NCI-H774 (cell line): ENCODE data around the gene PRKCA.
"Not testable (repeated sequence)": the region's sequence is repeated elsewhere in the genome, so short reads cannot be mapped to it uniquely, and the experiment has no call there.

Source experiments
- DNase-seq: peaks from one replicate; lab custom pipeline; 2025; lab: John Stamatoyannopoulos, UW

The PRKCA gene

GRCh38 chr17:66441101-66441661 lies 138.8 kb downstream of the PRKCA start:
- no peak for DNase-seq

DNA sequence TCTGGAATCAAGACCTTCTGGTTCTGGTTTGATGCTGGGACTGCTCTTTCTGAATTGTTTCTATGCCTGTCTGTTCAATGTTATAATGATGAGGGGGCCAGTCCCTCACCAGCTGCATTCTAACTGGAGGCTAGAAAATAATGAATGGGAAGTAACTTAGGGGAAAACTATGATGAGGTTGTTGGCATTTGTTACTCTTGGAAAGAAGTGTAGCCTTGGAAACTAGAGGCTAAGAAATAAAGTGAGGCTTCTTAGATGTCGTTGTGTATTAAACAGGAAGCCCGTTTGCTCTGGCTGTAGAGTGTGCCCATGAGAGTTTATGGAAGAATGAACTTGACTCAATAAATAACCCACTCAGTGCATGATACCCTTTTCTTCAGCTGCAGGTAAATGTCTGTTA lies 140.8 kb downstream of the PRKCA start:
- DNase-seq = no peak

DNA sequence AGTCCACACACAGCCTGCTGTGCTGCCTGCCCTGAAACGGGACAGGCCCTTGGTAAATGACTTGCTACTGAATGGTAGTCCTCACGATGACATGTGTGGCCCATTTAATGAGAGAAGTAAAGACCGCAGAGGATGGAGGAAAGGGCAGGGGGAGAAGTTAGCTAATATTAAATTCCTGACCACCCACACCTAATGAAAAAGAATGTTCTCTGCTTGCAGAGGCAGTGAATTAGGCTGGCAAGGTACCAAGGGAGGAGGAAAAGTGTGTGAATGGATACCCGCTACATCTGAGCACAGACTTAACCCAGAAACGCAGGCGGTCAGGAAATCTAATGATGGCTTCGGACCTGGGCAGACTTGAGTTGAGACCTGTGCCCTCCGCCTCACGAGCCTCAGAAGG lies 141.2 kb downstream of the PRKCA start:
- no peak for DNase-seq

DNA sequence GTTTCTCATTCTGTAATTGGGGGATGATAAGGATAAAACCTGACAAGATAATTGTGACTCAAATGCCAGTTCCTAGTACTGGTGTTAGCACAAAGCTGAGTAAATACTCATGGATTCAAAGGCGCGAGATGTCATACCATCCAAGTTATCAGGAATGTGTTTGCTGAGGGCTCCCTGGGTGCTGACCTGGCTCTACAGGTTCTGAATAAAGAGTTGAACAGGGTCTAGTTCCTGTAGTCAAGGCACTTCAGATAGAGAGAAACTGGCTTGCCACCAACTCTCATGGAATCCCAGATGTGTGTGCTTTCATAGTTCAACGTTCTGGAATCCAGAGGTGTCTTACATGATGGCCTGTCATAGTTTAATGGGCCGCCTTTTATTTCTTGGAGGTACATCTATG lies 141.6 kb downstream of the PRKCA start:
- no peak for DNase-seq

GRCh38 chr17:66445229-66445628 lies 142.8 kb downstream of the PRKCA start:
- DNase-seq = no peak

- no peak for DNase-seq
Observed at GRCh38 chr17:66446419-66446818, 144.0 kb downstream of the PRKCA start.

DNA sequence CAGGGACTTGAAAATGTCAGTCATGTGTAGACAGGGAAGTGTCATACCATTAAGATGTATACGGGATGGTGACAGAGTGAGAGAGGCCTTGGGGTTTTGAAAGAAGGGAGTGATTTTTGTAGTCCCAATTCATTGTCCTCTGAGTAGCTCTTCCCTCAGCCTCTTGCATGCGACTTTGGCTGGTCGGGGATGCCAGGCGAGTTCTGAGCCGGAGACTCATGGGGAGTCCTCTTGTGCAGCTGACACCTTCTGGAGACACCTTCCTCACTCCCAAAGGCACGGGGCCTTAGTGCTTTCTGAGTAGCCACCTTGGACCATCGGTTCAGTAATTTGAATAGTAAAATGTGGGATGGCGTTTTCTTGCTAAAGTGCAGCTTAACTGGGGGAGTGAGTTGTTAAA lies 144.7 kb downstream of the PRKCA start:
- no peak for DNase-seq

DNA sequence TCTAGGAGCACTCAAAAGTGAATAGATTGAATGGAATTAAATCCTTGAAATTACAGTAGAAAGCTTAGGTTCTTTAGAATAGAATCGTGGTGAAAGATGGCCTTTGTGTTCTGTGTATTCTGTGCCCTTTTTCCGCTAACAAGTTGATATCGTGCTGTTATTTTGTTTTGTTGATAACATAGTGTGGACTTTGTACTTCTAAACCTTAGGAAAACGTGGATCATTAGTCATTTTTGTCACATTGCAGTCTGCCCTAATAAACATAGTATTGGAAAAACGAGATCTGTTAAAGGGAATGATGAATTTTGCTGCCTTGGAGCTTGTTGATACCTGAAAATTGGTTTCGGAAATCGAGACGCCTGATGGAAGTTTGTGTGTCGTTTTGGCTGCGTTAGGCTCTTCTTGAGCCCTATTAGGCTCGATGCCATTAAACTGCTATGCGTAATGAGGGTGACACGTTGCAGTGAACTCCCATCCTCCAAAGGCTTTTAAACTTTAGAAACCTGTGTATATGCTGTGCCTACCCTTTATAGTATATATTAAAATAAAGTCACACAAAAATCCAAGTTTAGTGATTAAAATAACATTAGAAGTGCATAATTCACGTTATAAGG lies 145.7 kb downstream of the PRKCA start:
- DNase-seq = no peak

DNA sequence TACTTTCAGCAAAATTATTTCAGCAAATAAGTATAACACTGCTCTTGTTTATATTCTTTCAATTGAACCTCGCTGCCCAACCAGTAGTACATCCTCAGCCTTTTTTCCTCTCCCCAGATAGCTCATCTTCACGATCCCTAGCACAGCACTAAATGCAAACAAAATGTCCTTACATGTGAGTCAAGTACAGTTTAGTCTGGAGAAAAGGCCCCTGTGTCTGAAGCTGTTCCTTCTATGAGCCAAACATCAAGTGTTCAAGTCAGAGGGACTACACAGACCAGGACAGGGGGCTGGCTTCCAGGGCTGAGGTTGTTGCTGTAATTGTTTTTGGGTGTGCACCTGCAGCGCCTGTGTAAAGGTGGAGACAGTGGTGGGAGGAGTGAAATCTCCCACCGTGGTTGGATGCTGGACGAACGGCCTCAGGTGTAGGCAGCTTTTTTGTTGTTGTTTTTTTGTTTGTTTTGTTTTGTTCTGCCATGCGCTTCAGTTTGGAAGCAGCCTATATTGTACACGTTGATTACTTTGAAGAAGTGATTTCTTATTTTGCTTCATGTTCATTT lies 147.1 kb downstream of the PRKCA start:
- no peak for DNase-seq

DNA sequence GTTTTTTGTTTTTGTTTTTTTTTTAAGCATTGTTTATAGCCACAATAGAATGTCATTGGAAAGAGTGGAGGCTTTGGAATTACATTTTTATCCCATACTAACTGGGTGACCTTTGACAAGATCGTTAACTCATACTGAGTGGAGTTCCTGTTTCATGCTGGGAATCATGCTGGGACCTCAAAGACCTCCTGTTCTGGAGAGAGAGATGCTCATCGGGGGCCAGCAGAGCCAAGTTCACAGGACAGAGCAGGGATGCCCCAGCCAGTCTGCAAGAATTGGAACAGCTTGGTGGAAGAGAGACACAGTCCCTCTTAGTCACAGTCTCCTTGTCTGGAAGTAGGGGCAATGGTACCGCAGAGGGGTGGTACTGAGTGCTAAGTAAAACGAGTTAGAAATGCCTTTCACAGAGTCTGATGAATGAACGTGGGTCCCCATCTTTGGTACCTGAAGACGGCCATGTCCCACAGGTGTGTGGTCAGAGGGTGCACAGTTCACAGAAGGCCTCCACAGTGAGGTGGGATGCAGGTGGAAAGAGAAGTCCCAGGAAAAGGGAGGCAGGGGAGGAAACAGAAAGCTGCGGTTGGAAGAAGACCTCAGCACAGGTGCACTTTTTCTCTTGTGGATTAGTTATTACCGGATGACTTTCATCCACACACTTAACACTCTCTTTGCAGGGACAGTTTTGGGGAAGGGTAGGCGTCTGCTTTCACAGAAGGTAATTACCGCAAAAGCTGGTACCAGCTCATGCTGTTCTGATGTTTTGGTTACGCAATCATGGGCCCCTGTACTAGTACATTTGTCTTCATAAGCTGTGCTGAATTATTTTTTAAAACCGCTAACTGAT lies 147.8 kb downstream of the PRKCA start:
- no peak for DNase-seq

DNA sequence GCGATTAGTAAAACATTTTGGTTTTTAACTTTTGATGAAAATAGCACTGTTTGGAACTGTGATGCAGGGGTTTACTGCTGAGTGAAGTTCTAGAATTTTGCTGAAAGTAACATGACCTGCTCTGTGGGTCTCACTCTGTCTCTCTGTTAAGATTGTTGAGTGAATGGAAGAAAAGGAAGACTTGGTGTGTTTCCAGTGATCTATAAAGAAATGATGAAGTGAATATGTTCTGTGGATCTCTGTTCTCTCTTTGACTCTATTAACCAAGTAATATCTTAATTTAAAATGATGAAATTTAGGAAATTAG lies 148.4 kb downstream of the PRKCA start:
- no peak for DNase-seq

DNA sequence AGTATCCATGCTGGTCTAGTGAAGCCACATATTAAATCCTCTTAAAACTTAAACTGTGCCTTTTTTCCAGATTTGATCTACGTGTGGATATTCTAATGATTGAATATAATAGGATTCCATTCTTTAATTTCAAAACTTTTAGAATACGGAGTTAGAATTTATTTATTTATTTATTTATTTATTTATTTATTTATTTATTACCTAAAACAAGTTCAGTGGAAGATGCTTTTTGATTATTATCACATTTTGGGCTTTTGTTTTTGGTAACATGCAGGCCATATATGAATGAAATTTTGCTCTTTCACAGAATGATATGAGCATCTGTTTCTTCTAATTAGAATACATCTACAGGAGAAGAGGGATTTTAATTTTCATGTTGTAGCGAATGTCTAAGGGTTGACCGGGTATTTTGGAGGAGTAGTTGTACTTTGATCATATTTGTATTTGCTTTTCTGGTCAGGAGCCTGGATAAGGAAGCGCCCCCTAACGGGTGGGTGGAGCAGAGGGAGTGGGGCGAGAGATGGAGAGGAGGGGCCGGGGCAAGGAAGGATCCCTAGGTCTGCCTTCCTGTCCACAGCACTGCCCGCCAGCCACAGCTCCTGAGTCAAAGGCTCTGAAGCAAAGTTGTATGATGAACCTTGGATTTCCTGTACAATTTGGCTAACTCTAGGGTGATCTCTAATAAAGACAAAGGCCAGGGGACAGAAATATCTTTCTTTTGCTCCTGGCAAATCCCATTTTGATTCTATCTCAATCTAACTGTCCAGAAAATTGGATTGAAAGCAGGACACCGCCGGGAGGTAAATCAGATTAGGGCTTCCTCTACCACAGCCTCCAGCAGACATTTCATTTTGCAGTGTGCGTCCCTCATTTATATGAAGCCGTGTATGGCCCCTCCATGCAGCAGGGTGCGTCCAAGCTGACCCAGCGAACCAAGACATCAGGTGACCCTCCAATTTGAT lies 149.1 kb downstream of the PRKCA start:
- DNase-seq = no peak

- DNase-seq = no peak
Observed at GRCh38 chr17:66455060-66455459, 152.6 kb downstream of the PRKCA start.

DNA sequence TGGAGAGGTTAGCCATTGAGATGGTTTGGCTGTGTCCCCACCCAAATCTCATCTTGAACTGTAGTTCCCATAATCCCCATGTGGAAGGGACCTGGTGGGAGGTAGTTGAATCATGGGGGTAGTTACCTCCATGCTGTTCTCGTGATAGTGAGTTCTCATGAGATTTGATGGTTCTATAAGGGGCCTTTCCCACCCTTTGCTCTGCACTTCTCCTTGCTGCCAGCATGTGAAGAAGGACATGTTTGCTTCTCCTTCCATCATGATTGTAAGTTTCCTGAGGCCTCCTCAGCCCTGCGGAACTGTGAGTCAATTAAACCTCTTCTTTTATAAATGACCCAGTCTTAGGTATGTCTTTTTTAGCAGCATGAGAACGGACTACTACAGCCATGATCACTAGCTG lies 155.1 kb downstream of the PRKCA start:
- DNase-seq = not testable (repeated sequence)

- DNase-seq = no peak
Observed at GRCh38 chr17:66458782-66459181, 156.4 kb downstream of the PRKCA start.

DNA sequence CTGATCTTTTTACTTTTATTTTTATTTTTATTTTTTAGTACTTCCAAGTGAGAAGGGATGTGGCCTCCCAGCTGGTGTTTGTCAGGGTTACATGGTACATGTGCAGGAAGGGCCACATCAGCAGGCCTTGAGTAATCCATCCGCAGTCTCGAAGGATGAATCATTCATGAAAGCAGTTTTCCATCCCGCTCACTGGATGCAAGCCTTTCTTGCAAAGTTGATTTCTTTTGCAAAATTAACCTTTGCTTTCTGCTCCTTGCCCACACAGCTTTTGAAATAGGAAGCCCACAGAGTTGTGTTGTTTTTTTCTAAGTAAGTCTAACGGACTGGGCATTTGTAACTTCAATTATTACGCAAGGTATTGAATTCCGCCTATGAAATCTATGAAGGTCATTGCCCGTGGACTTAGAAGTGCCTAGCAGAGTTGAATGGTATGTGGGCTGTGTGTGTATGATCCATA lies 157.4 kb downstream of the PRKCA start:
- no peak for DNase-seq

- DNase-seq = no peak
Observed at GRCh38 chr17:66460558-66460957, 158.1 kb downstream of the PRKCA start.

DNA sequence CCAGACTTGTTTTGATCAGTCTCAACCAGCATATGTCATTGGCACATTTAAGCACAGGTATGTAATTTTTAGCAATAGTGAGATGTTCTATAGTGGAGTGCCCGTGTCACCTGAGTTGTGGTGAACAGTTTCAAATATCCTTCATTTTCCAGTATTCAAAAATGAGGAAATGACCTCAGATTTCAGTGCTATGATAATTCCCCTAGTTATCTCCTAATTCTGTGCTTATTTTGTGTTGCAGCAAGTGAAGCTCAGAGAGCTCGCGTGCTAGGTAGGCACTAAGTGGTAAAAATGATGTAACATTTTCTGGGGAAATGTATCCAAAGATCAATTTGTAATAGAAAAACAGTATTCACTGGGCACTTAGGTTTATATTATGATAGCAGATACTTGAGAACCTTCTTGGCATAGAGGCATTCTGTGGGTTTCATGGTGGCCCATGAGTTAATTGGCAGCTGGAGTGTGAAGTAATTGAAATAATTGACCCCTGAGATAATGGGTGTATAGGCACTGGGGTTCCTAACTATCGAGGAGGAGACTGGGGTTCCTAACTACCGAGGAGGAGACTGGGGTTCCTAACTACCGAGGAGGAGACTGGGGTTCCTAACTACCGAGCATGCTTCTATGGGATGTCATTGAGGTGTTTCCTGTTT lies 159.1 kb downstream of the PRKCA start:
- DNase-seq = no peak

DNA sequence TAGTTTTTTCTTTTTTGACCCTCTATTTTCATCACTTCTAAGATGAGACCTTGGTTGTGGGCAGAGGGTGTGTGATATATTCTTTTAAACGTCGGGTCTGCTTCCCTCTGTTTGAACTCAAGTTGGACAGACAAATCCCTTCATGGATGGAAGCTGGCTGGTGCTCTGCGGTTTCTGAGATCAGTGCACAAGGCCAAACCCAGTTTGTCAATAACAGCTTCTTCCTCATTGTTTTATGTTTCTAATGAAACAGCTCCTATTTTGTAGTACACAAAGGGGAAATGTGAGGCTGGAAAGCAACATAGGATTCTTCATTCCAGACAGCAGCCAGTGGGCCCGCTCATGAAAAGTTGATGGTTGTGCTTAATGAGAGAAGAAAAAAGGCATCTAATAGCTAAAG lies 159.6 kb downstream of the PRKCA start:
- no peak for DNase-seq

DNA sequence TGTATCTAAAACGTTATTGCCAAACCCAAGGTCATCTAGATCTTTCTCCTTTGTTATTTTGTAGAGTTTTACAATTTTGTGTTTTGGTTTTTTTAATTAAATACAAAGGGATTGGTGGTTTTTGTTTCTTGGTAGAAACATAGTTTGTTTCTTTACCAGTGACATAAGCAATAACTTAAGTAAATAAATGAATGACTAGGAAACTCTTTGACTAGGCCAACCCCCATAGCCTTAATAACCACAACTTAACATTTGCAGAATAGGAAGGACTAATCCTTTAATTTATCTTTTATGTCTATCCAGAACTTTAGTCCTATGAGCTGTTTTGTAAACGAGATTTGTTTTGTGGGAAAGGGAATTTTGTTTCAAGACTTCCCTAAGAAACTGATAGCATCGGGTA lies 162.5 kb downstream of the PRKCA start:
- DNase-seq = no peak

DNA sequence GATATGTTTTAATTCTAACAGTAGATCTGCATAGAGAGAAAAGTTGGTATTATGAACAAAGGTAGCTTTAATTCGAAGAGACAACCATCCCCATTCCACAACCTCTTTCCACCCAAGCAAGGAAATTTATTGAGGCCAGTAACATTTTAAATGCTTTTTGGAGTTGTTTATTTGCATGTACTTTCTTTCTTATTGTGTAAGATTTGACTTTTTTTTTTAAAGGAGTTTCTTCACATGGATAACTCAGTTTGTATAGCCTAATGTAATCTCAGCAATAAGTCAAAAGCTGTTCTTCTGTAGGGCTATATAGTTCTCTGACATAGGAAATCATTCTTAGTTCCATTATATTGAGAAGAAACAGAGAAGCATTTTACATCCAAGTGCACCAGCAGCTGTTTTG lies 163.3 kb downstream of the PRKCA start:
- DNase-seq = no peak
